Measurements from ENCODE around the gene ITGA1. TPM values are rescaled to one million over a fixed set of nuclear protein-coding genes. Genes with fewer than 3 reads are reported as not detected.

The ITGA1 gene
- total RNA-seq, 2 experiments from 2014 or later = not detected

DNA sequence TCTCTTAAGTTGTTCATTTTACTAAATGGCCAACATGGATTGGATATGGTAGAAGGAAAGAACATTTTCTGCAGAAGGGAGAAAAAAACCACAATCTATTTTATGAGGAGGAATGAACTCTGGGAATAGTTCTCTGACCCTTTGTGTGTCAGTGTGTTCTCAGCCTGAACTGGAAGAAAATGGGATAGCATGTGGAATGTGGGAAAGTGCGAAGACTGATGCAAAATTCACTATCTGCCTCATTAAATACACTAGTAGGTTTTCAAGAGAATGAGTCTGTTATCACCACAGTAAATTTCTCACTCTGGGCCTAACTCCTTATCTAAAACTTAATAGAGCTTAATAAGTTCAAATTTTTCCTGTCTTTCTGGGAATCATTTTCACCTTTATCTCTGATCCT, 22.7 kb downstream of the ITGA1 start:
- BruUV-seq (replicated peaks) = no TSS peak
- Histone ChIP-seq H3K9me3 (ENCODE audit: low read length) (no peaks in the 10 kb centered on the region), H3K9me2 (ENCODE audit: insufficient read depth, low read length) (no peaks in the 10 kb centered on the region), H3K4me3 (ENCODE audit: low read depth, low read length, poor library complexity, severe bottlenecking) (no peak overlapping the region), H2AFZ (ENCODE audit: low read length) (no peak overlapping the region), H3K4me2 (ENCODE audit: low read length) (no peak overlapping the region), H3K4me1 (ENCODE audit: insufficient read depth, low read length, poor library complexity, severe bottlenecking) (no peaks in the 10 kb centered on the region), H3K79me2 (ENCODE audit: insufficient read depth, low read depth, low read length) (no peaks in the 10 kb centered on the region), H4K20me1 (ENCODE audit: insufficient read depth, low read length) (peaks cover 4% of the 10 kb centered on the region; the same call in 1 of the 2 replicates), H3K27ac (ENCODE audit: low read depth, low read length, poor library complexity, severe bottlenecking) (no peak overlapping the region), H3K36me3 (ENCODE audit: insufficient read depth, low read length) (peaks cover 4% of the 10 kb centered on the region)
- CTCF ChIA-PET (ENCODE audit: unreplicated experiment) = no interaction called here
- intact Hi-C loops (cut with micrococcal nuclease; ENCODE audit: unreplicated experiment) = no loop called here
- TF ChIP-seq CTCF (conservative IDR thresholded peaks at IDR 0.05; ENCODE audit: low read length) (no peak), EZH2phosphoT487 (IDR thresholded peaks at IDR 0.05; ENCODE audit: borderline replicate concordance, low read depth, low read length) (no peak)
- POLR2A ChIA-PET = interaction anchor here (4.4 kb wide), 1 partner anchor 11 kb away, joined by 21 read pairs; no protein-coding TSS in a partner anchor
- no peak for DNase-seq (ENCODE audit: low spot score)

DNA sequence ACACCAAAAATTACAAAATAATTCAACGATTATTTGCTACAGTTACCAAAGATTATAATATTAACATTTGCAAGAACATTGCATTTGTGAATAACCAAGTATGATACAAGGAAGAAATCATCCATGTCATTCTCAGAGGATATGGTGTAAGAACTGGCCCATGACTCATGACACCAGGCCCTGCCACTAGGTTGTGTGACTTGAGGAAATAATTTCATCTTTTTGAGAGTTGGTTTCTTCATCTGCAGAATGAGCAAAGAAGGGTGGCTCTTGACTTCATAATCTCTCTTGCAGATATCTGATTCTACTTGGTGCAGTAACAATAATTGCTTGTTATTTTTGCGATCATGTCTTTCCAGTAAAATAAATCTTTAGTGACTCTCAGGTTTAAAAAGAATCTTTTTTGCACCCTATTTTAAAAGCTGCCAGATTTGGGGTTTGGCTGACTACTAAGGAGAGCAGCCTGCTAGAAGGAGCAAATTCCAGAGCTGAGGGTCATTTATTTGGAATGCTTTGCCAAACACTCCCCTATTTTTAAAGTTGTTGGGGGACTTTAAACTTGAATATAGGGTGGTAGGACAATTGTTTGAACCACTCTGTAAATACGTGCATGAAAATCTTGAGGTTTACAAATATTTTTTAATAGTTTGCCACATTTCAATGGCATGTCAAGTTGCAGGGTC, 23.5 kb downstream of the ITGA1 start:
- CTCF ChIA-PET (ENCODE audit: unreplicated experiment) = no interaction called here
- Histone ChIP-seq H3K9me3 (ENCODE audit: low read length) (no peaks in the 10 kb centered on the region), H4K20me1 (ENCODE audit: insufficient read depth, low read length) (no peaks in the 10 kb centered on the region), H3K4me3 (ENCODE audit: low read depth, low read length, poor library complexity, severe bottlenecking) (no peak overlapping the region), H3K27ac (ENCODE audit: low read depth, low read length, poor library complexity, severe bottlenecking) (no peak overlapping the region), H3K79me2 (ENCODE audit: insufficient read depth, low read depth, low read length) (no peaks in the 10 kb centered on the region), H3K36me3 (ENCODE audit: insufficient read depth, low read length) (no peaks in the 10 kb centered on the region), H2AFZ (ENCODE audit: low read length) (no peak overlapping the region), H3K4me2 (ENCODE audit: low read length) (no peak overlapping the region), H3K9me2 (ENCODE audit: insufficient read depth, low read length) (no peaks in the 10 kb centered on the region), H3K4me1 (ENCODE audit: insufficient read depth, low read length, poor library complexity, severe bottlenecking) (no peaks in the 10 kb centered on the region)
- no peak for TF ChIP-seq EZH2phosphoT487 (IDR thresholded peaks at IDR 0.05; ENCODE audit: borderline replicate concordance, low read depth, low read length)
- TF ChIP-seq CTCF (conservative IDR thresholded peaks at IDR 0.05; ENCODE audit: low read length) = no peak
- POLR2A ChIA-PET = interaction anchor here (4.4 kb wide), 1 partner anchor 12 kb away, joined by 21 read pairs; no protein-coding TSS in a partner anchor
- no peak for DNase-seq (ENCODE audit: low spot score)
- no TSS peak for BruUV-seq (replicated peaks)
- intact Hi-C loops (cut with micrococcal nuclease; ENCODE audit: unreplicated experiment) = no loop called here

All from OCI-LY7 (cell line).